Chondrocyte (in vitro differentiated cells): Measurements from ENCODE around the gene TSC22D3. TPM values are rescaled to one million over a fixed set of nuclear protein-coding genes. Genes with fewer than 3 reads are reported as not detected.
"Not testable (repeated sequence)": the region's sequence is repeated elsewhere in the genome, so short reads cannot be mapped to it uniquely, and the experiment has no call there.

Experiments used
- DNase-seq: peaks from one replicate; pipeline ENCODE4 v3.0.0; 2021; ENCODE audit warnings: mixed read lengths, low spot score
- H3K27ac Mint-ChIP-seq: one replicate; pipeline ENCODE4 v1.8.0; 2021; ENCODE audit warnings: mild to moderate bottlenecking, moderate library complexity, mixed read lengths; ENCODE audit not compliant: unreplicated experiment
- H3K27me3 Mint-ChIP-seq: 2 replicates; pipeline ENCODE4 v1.8.0; 2021; ENCODE audit warnings: low read depth, mixed read lengths
- H3K36me3 Mint-ChIP-seq: 2 replicates; pipeline ENCODE4 v1.8.0; 2021; ENCODE audit warnings: low read depth, mixed read lengths
- H3K4me1 Mint-ChIP-seq: 2 replicates; pipeline ENCODE4 v1.8.0; 2021; ENCODE audit warnings: low read depth, mild to moderate bottlenecking, mixed read lengths
- H3K4me3 Mint-ChIP-seq: one replicate; pipeline ENCODE4 v1.8.0; 2021; ENCODE audit warnings: mild to moderate bottlenecking, moderate library complexity, mixed read lengths; ENCODE audit not compliant: unreplicated experiment
- H3K9me3 Mint-ChIP-seq: 2 replicates; pipeline ENCODE4 v1.8.0; 2021; ENCODE audit warnings: low read depth, mixed read lengths
- CTCF ChIP-seq: fragments of 200-600 bp; sonication (generic); IDR thresholded peaks from 2 replicates; pipeline ENCODE4 v1.5.0; 2021; ENCODE audit warnings: antibody characterized with exemption, mild to moderate bottlenecking, moderate library complexity
- long read RNA-seq: library from polyadenylated mRNA; stranded (forward); transcript quantifications from one replicate; pipeline ENCODE4 v2.0.0, GENCODE V29; 2021
- total RNA-seq: library from RNA; stranded (reverse); gene quantifications from 3 replicates; pipeline ENCODE4 v1.2.1, GENCODE V29; 2021

Gene TSC22D3
- total RNA-seq = 191 to 199 TPM (median 199 TPM) in 3 replicates
- long read RNA-seq, transcript TSC22D3-208 (2 exons, 576 nt) = minor isoform, 8 of 474 reads
- long read RNA-seq, transcript TSC22D3-206 (3 exons, 2,027 nt) = major isoform, 381 of 474 reads
- long read RNA-seq, transcript TSC22D3-203 (3 exons, 2,266 nt) = minor isoform, 23 of 474 reads
- long read RNA-seq, transcript TSC22D3-205 (3 exons, 1,812 nt) = minor isoform, 15 of 474 reads
- long read RNA-seq, partial matches to known transcripts = 0 of 474 reads
- long read RNA-seq, other reads (novel, unspliced or antisense) = 37 of 474 reads

GRCh38 chrX:107775734-107776511 is at the start of gene TSC22D3:
Gene TSC22D3 (minus strand): TSS chrX:107775787. CDS start chrX:107775419, 368 bp downstream.
- Mint-ChIP-seq H3K27me3 (no peaks in the 10 kb centered on the region), H3K27ac (peak within 1 kb of the TSS; percentile 93), H3K9me3 (no peaks in the 10 kb centered on the region), H3K4me1 (peaks cover 25% of the 10 kb centered on the region), H3K4me3 (peak within 1 kb of the TSS; percentile 79), H3K36me3 (peaks cover 4% of the 10 kb centered on the region)
- DNase-seq = no peak
- TF ChIP-seq CTCF = peak; percentile 48

GRCh38 chrX:107823456-107823855 is 47.9 kb upstream of the TSC22D3 start:
- no peaks in the 10 kb centered on the region for H3K27me3 Mint-ChIP-seq
- no peak overlapping the region for H3K4me3 Mint-ChIP-seq
- peaks cover 3% of the 10 kb centered on the region for H3K9me3 Mint-ChIP-seq
- TF ChIP-seq CTCF = no peak
- no peak for DNase-seq
- no peaks in the 10 kb centered on the region for H3K36me3 Mint-ChIP-seq
- peaks cover 28% of the 10 kb centered on the region for H3K4me1 Mint-ChIP-seq
- no peak overlapping the region for H3K27ac Mint-ChIP-seq

- peaks cover 3% of the 10 kb centered on the region for H3K9me3 Mint-ChIP-seq
Observed at GRCh38 chrX:107823042-107823441, 47.5 kb upstream of the TSC22D3 start.

GRCh38 chrX:107818900-107819521 is 43.4 kb upstream of the TSC22D3 start:
- Mint-ChIP-seq H3K9me3 (peaks cover 3% of the 10 kb centered on the region), H3K27me3 (peaks cover 2% of the 10 kb centered on the region), H3K36me3 (no peaks in the 10 kb centered on the region), H3K4me3 (no peak overlapping the region), H3K4me1 (peaks cover 7% of the 10 kb centered on the region), H3K27ac (no peak overlapping the region)
- no peak for TF ChIP-seq CTCF
- no peak for DNase-seq

More at GRCh38 chrX:107823042-107823441, 47.5 kb upstream of the TSC22D3 start:
- no peak overlapping the region for H3K4me3 Mint-ChIP-seq
- no peak for DNase-seq
- TF ChIP-seq CTCF = no peak
- H3K27me3 Mint-ChIP-seq = no peaks in the 10 kb centered on the region
- H3K36me3 Mint-ChIP-seq = no peaks in the 10 kb centered on the region
- no peak overlapping the region for H3K27ac Mint-ChIP-seq
- peaks cover 27% of the 10 kb centered on the region for H3K4me1 Mint-ChIP-seq

GRCh38 chrX:107810053-107810452 is 34.5 kb upstream of the TSC22D3 start:
- H3K4me1 Mint-ChIP-seq, H3K27ac Mint-ChIP-seq, H3K4me3 Mint-ChIP-seq, H3K36me3 Mint-ChIP-seq, DNase-seq, H3K9me3 Mint-ChIP-seq: not testable (repeated sequence)
- peaks cover 21% of the 10 kb centered on the region for H3K27me3 Mint-ChIP-seq
